GM18520 (cell line): Measurements from ENCODE around the gene KCNC3.

Experiments
- ATAC-seq: cut with Tn5 transposase; IDR thresholded peaks from one replicate; pipeline ENCODE4 v1.9.1; 2021; ENCODE audit not compliant: unreplicated experiment

The KCNC3 gene

GRCh38 chr19:50329146-50329925, at the start of gene KCNC3:
KCNC3 (minus strand) TSS chr19:50329377; CDS start chr19:50329082, 295 bp downstream.
- peak; percentile 30 for ATAC-seq

- ATAC-seq: no peak
Observed at GRCh38 chr19:50378863-50379236, 49.7 kb upstream of the KCNC3 start.

GRCh38 chr19:50378169-50378862, 49.1 kb upstream of the KCNC3 start:
- no peak for ATAC-seq

GRCh38 chr19:50377517-50377916, 48.3 kb upstream of the KCNC3 start:
- no peak for ATAC-seq

- no peak for ATAC-seq
Observed at GRCh38 chr19:50377051-50377461, 47.9 kb upstream of the KCNC3 start.

GRCh38 chr19:50376166-50377050, 47.2 kb upstream of the KCNC3 start, which contains the start of gene NR1H2:
NR1H2 (plus strand) TSS chr19:50376457; CDS start chr19:50377606, 1,149 bp downstream.
- ATAC-seq: peak; percentile 81

- ATAC-seq: no peak
Observed at GRCh38 chr19:50371914-50372475, 42.8 kb upstream of the KCNC3 start.

- ATAC-seq: no peak
Observed at GRCh38 chr19:50368649-50369570, 39.7 kb upstream of the KCNC3 start.

- ATAC-seq: no peak
Observed at GRCh38 chr19:50365434-50366306, 36.5 kb upstream of the KCNC3 start, which contains the start of gene NAPSA. NAPSA (minus strand) TSS chr19:50365639; CDS start chr19:50365621, 18 bp downstream.

- ATAC-seq: no peak
Observed at GRCh38 chr19:50362656-50363424, 33.7 kb upstream of the KCNC3 start.

GRCh38 chr19:50362030-50362412, 32.8 kb upstream of the KCNC3 start:
- no peak for ATAC-seq

- no peak for ATAC-seq
Observed at GRCh38 chr19:50361290-50362029, 32.3 kb upstream of the KCNC3 start.

- ATAC-seq: no peak
Observed at GRCh38 chr19:50359328-50359818, 30.2 kb upstream of the KCNC3 start.

GRCh38 chr19:50358483-50359327, 29.5 kb upstream of the KCNC3 start:
- no peak for ATAC-seq

- no peak for ATAC-seq
Observed at GRCh38 chr19:50357178-50358100, 28.3 kb upstream of the KCNC3 start.
